ENCODE data around the gene TSPAN3.

DNA sequence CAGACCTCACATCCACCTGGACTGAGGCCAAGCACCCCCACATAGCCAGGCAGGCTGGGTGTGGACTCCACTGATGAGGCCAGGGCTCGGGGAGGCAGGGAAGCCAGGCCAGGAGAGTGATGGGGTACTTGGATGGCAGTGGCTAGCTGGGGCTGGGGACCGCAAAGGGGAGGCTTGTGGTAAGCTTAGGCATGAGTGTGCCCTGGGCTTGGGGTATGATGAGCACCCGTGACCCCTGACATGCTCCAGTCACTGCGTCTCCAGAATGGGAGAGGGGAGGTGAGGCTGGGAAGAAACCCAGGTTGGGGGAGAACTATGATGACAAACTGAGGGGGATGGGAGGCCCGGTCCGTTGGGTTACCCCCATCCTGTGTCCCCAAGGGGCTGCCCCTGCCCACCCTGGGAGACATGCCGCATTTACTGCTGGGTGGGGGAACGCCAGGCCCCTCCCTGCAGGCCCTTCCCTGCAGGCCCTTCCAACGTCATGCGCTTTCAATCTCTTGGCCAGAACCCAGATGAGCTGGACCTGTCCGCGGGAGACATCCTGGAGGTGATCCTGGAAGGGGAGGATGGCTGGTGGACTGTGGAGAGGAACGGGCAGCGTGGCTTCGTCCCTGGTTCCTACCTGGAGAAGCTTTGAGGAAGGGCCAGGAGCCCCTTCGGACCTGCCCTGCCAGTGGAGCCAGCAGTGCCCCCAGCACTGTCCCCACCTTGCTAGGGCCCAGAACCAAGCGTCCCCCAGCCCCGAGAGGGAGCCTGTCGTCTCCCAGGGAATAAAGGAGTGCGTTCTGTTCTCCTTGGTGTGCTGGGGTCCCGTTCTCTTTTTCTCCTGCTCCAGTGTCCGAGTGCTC lies 34.1 kb downstream of the TSPAN3 start:
- TF ChIP-seq JUND (IDR thresholded peaks at IDR 0.05) (no peak), RAD21 (IDR thresholded peaks at IDR 0.05) (no peak), EGR1 (IDR thresholded peaks at IDR 0.05; ENCODE audit: low read depth in 2 of 2) (no peak), SP1 (IDR thresholded peaks at IDR 0.05) (no peak), HNF4A (conservative IDR thresholded peaks at IDR 0.05) (no peak)
- TF ChIP-seq, protein P1, sequence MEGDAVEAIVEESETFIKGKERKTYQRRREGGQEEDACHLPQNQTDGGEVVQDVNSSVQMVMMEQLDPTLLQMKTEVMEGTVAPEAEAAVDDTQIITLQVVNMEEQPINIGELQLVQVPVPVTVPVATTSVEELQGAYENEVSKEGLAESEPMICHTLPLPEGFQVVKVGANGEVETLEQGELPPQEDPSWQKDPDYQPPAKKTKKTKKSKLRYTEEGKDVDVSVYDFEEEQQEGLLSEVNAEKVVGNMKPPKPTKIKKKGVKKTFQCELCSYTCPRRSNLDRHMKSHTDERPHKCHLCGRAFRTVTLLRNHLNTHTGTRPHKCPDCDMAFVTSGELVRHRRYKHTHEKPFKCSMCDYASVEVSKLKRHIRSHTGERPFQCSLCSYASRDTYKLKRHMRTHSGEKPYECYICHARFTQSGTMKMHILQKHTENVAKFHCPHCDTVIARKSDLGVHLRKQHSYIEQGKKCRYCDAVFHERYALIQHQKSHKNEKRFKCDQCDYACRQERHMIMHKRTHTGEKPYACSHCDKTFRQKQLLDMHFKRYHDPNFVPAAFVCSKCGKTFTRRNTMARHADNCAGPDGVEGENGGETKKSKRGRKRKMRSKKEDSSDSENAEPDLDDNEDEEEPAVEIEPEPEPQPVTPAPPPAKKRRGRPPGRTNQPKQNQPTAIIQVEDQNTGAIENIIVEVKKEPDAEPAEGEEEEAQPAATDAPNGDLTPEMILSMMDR (IDR thresholded peaks at IDR 0.05; ENCODE audit: low read depth, low read length, missing input control): no peak
- TF ChIP-seq, protein P2, sequence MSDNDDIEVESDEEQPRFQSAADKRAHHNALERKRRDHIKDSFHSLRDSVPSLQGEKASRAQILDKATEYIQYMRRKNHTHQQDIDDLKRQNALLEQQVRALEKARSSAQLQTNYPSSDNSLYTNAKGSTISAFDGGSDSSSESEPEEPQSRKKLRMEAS (IDR thresholded peaks at IDR 0.05): no peak
- TF ChIP-seq, protein P3, sequence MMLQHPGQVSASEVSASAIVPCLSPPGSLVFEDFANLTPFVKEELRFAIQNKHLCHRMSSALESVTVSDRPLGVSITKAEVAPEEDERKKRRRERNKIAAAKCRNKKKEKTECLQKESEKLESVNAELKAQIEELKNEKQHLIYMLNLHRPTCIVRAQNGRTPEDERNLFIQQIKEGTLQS (IDR thresholded peaks at IDR 0.05): no peak

All from liver (tissue), 3 donors.